ENCODE results near the gene STIM1.
A peak's percentile ranks its signal among the peaks of the same experiment; 100 is the strongest.
"Not testable (repeated sequence)": the region's sequence is repeated elsewhere in the genome, so short reads cannot be mapped to it uniquely, and the experiment has no call there.

STIM1 gene

GRCh38 chr11:4084406-4085125 lies 229.1 kb downstream of the STIM1 start:
- FAIRE-seq = no peak

GRCh38 chr11:4085575-4085974 lies 230.1 kb downstream of the STIM1 start:
- no peak for FAIRE-seq

GRCh38 chr11:4086575-4087353 lies 231.3 kb downstream of the STIM1 start:
- no peak for FAIRE-seq

- FAIRE-seq = no peak
Measured at GRCh38 chr11:4087551-4087950, 232.1 kb downstream of the STIM1 start.

GRCh38 chr11:4090258-4090657 lies 234.8 kb downstream of the STIM1 start:
- no peak for FAIRE-seq

- no peak for FAIRE-seq
Measured at GRCh38 chr11:4092026-4092425, 236.6 kb downstream of the STIM1 start.

- FAIRE-seq = no peak
Measured at GRCh38 chr11:4093519-4094347, 238.3 kb downstream of the STIM1 start.

- peak; percentile 91 for FAIRE-seq
Measured at GRCh38 chr11:4094348-4095291, 239.2 kb downstream of the STIM1 start, which contains the start of gene RRM1. Gene RRM1 (plus strand): TSS chr11:4094799. CDS start chr11:4095013, 214 bp downstream.

- no peak for FAIRE-seq
Measured at GRCh38 chr11:4095509-4096230, 240.2 kb downstream of the STIM1 start.

GRCh38 chr11:4098026-4098621 lies 242.7 kb downstream of the STIM1 start:
- no peak for FAIRE-seq

- no peak for FAIRE-seq
Measured at GRCh38 chr11:4102711-4103110, 247.2 kb downstream of the STIM1 start.

- FAIRE-seq = no peak
Measured at GRCh38 chr11:4103269-4103668, 247.8 kb downstream of the STIM1 start.

- FAIRE-seq = no peak
Measured at GRCh38 chr11:4105916-4106315, 250.5 kb downstream of the STIM1 start.

- no peak for FAIRE-seq
Measured at GRCh38 chr11:4111834-4112233, 256.4 kb downstream of the STIM1 start.

GRCh38 chr11:4115128-4115527 lies 259.7 kb downstream of the STIM1 start:
- FAIRE-seq = no peak

- FAIRE-seq = no peak
Measured at GRCh38 chr11:4118107-4118506, 262.6 kb downstream of the STIM1 start.

- FAIRE-seq = no peak
Measured at GRCh38 chr11:4123218-4123617, 267.8 kb downstream of the STIM1 start.

GRCh38 chr11:4125141-4125540 lies 269.7 kb downstream of the STIM1 start:
- no peak for FAIRE-seq

- FAIRE-seq = no peak
Measured at GRCh38 chr11:4127357-4127756, 271.9 kb downstream of the STIM1 start.

- not testable (repeated sequence) for FAIRE-seq
Measured at GRCh38 chr11:4130219-4130618, 274.8 kb downstream of the STIM1 start.

- FAIRE-seq = no peak
Measured at GRCh38 chr11:4134806-4135205, 279.3 kb downstream of the STIM1 start.
